ENCODE measurements around the gene TDO2. TPM values are rescaled to one million over a fixed set of nuclear protein-coding genes. Genes with fewer than 3 reads are reported as not detected.
"Not testable (repeated sequence)": the region's sequence is repeated elsewhere in the genome, so short reads cannot be mapped to it uniquely, and the experiment has no call there.

TDO2 gene
- total RNA-seq, 1 donor from 2014 or later, result not detected

DNA sequence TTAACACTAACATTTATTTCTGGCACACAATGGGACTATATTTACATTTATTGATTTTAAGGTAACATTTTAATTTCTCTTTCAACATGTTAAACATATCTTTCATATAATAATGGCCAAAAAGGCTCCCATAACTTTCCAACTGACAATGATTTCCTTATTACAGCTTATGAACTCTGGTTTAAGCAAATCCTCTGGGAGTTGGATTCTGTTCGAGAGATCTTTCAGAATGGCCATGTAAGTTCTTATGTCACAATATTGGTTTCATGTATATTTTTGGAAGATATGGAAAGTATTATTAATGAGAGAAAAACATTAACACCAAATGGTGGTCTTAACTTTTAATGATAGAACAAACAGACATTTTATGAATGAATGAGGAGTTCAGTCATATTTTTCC lies 4.1 kb downstream of the TDO2 start:
- DNase-seq (ENCODE audit: low spot score), result no peak

DNA sequence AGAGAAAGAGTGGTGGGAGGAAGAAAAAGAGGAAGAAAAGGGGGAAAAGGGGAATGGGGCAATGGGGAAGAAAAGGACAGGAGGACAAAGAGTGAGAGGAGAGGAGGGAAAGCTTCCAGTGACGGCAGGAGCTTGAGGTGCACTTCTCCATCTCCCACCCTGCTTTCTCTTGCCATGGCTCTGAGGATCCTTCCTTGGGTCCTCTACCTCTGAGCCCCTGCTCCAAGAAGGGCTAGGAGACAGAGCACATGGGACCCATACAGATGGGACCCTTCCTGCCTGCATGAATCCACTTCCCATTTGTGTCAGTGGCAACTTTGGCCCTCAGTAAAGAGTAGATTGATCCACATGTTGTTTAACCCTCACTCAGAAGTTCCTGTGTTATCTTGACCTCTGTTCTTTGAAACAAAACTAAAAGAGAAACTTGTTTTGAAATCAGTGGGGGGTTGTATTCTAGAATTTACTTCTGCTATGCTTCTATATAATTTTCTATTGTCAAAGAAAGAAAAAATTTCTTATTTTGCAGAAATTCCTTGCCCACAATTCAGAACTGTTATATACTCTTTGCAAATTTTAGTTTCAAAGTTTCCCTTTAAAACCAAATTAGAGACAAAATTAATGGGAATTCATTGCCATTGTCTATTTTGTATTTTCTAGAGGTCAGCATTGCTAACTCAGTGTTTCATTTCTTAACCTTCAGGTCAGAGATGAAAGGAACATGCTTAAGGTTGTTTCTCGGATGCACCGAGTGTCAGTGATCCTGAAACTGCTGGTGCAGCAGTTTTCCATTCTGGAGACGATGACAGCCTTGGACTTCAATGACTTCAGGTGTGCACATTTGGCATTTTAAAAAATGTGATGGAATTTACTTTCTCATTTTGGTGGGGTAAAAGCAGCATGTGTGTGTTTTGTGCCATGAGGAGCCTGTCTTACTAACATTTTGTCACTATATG lies 5.0 kb downstream of the TDO2 start:
- no peak for DNase-seq (ENCODE audit: low spot score)

DNA sequence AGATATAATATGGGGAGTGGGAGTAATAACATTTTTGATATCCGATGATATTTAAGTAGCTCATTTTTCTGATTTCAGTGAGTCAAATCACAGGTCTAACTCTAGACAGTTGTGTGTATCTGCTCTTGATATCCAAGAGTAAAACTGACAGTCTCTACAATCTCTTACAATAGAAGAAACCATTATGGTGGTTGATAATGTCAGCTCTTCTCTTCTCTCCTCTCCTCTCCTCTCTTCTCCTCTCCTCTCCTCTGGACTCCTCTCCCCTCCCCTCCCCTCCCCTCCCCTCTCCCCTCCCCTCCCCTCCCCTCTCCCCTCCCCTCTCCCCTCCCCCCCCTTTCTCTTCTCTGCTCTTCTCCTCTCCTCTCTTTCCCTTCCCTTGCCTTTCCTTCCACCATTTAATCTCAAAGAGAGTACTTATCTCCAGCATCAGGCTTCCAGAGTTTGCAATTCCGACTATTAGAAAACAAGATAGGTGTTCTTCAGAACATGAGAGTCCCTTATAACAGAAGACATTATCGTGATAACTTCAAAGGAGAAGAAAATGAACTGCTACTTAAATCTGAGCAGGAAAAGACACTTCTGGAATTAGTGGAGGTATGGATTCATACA lies 6.2 kb downstream of the TDO2 start:
- no peak for DNase-seq (ENCODE audit: low spot score)

GRCh38 chr4:155911905-155912304 lies 8.4 kb downstream of the TDO2 start:
- DNase-seq (ENCODE audit: low spot score), result no peak

DNA sequence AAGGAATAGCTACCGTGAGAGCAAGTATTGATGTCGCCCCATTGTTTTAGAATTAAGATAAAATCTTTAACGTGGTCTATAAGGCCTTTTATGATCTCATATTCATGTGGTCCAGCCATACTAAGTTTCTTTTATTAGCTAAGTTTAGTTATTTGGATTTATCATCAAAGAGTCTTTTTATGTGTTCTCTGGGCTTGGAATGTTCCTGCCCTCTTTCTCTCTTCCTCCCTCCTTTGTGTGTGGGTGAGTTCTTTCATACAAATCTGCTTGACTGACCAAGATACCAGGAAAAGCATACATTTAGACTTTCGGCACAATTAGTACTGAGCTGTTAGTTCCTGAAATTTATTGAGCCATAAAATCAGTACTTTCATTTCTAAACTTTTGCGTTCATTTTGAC lies 11.3 kb downstream of the TDO2 start:
- DNase-seq (ENCODE audit: low spot score), result no peak

- no peak for DNase-seq (ENCODE audit: low spot score)
These were observed 18.1 kb downstream of the TDO2 start for GRCh38 chr4:155921597-155921996.

GRCh38 chr4:155924637-155925036 lies 21.1 kb downstream of the TDO2 start:
- DNase-seq (ENCODE audit: low spot score), result no peak

DNA sequence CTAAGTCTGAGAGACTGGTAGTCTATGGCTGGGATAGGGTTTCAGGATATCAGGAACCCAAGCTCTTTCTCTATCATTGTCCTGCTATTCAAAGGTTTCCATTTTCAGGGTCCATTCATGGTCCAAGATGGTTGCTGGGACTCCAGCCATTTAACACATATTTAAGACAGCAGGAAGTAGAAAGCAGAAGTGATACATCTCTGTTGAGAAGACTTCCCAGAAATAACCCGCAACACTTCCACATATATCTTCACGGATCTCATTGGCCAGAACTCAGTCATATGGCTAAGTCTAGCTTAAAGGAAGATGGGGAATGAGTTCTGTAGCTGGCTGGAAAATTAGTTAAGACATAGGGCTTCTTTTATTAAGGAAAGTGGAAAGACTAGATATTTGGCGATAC lies 26.3 kb downstream of the TDO2 start:
- no peak for DNase-seq (ENCODE audit: low spot score)

DNA sequence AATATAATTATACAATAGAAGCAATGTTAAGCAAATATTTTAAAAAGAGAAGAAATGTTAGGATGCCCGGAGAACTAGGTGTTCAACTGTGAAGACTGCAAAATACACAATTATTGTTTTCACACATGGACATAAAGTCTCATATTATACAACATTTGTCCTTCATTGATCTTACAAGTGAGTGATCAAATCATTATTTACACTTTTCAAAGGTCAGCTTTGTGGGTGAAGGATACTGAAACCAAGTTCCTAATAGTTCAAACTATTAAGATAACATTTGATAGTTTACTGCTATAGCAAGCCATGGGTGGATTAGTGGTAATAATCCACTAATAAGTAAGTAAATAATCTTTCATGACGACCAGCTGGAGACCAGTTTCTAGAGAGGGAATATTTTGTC lies 26.8 kb downstream of the TDO2 start:
- no peak for DNase-seq (ENCODE audit: low spot score)

DNA sequence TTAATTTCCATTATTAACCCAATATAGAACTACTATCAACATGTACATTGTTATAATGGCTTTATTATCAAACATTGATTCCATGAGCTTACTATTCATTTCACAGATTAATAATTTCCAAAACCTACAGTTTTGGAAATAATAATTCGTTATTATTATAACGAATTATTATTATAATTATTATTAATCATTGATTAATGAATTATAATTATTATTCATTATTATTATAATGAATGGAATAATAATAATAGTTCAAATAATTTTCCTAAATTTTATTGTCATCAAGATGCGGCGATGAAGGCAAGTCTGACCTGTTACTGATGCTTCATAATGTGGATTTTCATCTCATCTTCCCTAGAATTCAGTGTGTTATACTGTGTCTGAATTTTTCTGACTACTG lies 28.1 kb downstream of the TDO2 start:
- DNase-seq (ENCODE audit: low spot score), result no peak

DNA sequence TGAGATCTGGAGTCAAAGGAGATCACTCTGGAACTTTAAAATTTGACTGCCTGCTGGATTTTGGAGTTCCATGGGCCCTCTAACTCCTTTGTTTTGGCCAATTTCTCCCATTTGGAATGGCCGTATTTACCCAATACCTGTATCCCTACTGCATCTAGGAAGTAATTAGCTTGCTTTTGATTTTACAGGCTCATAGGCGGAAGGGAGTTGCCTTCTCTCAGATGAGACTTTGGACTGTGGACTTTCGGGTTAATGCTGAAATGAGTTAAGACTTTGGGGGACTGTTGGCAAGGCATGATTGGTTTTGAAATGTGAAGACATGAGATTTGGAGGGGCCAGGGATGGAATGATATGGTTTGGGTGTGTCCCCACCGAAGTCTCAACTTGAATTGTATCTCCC lies 31.1 kb downstream of the TDO2 start:
- DNase-seq (ENCODE audit: low spot score), result not testable (repeated sequence)

DNA sequence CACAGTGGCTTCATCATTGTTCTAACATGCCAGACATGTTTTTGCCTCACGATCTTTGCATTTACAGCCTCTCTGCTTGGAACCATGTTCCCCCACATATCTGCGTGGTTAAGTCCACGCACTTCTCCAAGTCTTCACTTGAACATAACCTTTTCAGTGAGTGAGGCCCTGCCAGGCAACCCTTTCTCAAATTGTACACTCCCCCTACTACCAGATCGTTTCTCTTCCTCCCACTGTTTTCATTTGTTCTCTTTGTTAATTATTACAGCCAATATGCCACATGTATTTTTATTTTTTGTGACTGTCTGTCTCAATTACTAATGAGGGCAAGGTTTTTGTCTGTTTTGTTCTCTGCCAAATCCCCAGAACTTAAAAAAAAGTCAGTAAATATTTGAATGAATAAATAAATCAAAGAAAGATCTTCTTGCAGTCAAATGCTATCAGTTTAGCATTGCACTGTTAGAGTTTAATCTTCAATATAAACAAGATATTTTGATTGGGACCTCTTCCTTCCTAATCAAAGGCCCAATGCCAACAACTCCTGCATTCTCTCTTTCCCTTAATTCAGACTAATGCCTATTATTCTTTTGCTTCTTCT lies 32.0 kb downstream of the TDO2 start:
- no peak for DNase-seq (ENCODE audit: low spot score)

- no peak for DNase-seq (ENCODE audit: low spot score)
These were observed 37.7 kb downstream of the TDO2 start for GRCh38 chr4:155941085-155941790.

- no peak for DNase-seq (ENCODE audit: low spot score)
These were observed 38.3 kb downstream of the TDO2 start for GRCh38 chr4:155941820-155942219.

- no peak for DNase-seq (ENCODE audit: low spot score)
These were observed 40.3 kb downstream of the TDO2 start for GRCh38 chr4:155943605-155944291.

GRCh38 chr4:155944516-155944915 lies 41.0 kb downstream of the TDO2 start:
- DNase-seq (ENCODE audit: low spot score), result no peak

- DNase-seq (ENCODE audit: low spot score), result no peak
These were observed 43.0 kb downstream of the TDO2 start for GRCh38 chr4:155946486-155946885.

DNA sequence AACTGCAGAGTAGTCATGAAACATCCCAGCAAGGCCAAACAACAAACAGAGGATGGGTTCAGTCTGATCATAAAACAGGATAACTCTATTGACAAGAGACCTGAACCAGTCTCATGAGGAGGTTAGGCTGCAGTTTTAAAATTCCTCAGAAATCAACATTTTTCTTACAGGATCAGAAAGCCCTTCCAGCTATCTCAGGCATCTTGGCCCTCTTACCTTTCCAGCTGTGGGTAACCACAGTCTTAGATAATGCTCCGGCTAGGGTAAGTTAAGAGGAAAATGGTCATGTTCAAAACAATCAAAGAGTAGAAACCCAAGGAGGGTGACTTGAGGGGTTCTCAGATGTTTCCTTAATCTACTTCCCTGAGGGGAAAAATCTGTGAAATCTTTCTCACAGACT lies 45.0 kb downstream of the TDO2 start:
- no peak for DNase-seq (ENCODE audit: low spot score)

- no peak for DNase-seq (ENCODE audit: low spot score)
These were observed 47.0 kb downstream of the TDO2 start for GRCh38 chr4:155950461-155950860.

DNA sequence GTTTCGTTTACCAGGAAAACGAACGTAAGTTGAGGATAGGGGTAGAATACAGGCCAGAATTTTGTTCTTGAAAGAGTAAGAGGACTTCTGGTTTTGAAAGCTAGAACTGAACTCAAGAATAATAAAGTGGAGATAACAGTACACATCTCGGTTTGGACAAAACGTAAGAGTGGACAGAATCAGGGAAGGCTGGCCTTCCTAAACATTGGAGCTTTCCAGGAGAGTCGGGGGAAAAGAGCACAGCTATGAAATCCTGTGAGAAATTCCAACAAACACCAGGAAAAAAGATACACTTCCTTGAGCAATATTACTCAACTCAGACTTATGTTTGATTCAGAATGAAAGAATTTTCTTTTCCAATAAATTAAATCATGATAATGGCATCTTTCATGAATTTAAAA lies 49.0 kb downstream of the TDO2 start:
- DNase-seq (ENCODE audit: low spot score), result no peak
